Measurements from ENCODE around the gene SLC5A6. TPM values are rescaled to one million over a fixed set of nuclear protein-coding genes. Genes with fewer than 3 reads are reported as not detected.

SLC5A6 gene
- total RNA-seq, 2 experiments from 2014 or later, result 34.9 to 37.7 TPM

DNA sequence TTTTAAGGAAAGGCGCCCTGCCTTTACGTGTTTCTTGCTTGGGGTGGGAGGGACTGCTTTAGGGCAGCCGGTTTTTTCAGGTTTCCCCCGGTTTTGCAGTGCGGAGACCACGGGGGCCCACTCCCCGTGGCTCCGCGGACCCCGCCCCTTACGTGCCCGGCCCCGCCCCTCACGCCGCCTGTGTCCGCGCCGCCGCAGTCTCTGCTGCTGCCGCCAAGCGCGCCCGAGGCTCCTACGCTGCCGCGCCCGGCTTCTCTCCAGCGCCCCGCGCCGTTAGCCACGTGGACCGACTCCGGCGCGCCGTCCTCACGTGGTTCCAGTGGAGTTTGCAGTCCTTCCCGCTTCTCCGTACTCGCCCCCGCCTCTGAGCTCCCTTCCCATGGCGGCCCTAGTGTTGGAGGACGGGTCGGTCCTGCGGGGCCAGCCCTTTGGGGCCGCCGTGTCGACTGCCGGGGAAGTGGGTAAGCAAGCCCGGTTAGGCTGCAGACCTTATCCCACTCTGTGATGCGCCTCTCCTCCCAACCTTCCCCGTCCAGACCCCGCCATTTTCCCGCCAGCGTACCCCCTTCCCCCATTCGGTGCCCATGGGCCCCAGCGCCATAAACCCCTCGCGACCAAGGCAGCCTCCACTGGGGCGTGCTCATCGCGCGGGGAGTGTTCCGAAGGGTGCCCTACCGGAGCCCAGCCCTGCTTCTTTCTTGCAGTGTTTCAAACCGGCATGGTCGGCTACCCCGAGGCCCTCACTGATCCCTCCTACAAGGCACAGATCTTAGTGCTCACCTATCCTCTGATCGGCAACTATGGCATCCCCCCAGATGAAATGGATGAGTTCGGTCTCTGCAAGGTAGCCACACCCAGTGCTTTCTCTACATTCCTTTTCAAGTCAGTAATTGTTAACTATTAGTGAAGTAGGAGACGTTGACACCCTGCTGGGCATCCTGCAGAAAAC is 5.4 kb upstream of the SLC5A6 start, which contains the start of gene CAD:
TSS of gene CAD (plus strand) at position 197 of the 949 bp plus-strand sequence. CDS start at position 380, 183 bp downstream.
- ChIA-PET CTCF (interaction anchor here (1.1 kb wide), 1 partner anchor 62 kb away, joined by 4 read pairs; no protein-coding TSS in a partner anchor), POLR2A (interaction anchor here (1.5 to 3.8 kb wide), 5 partner anchors 8 to 136 kb away, joined by 3 to 10 read pairs (median 4); no protein-coding TSS in a partner anchor)
- intact Hi-C loops (cut with micrococcal nuclease), result loop anchor here (10.0 kb wide), 1 partner anchor 123 kb away; no protein-coding TSS in a partner anchor
- peak; percentile 94 for ATAC-seq
- Mint-ChIP-seq H3K9me3 (no peaks in the 10 kb centered on the region), H3K27me3 (no peaks in the 10 kb centered on the region), H3K4me1 (ENCODE audit: low read depth) (peaks cover 50% of the 10 kb centered on the region), H3K4me3 (peak within 1 kb of the TSS; percentile 93), H3K36me3 (ENCODE audit: low read depth) (peaks cover 65% of the 10 kb centered on the region), H3K27ac (peak within 1 kb of the TSS; percentile 88)
- DNase-seq, result peak; percentile 92
- TF ChIP-seq, protein P1, sequence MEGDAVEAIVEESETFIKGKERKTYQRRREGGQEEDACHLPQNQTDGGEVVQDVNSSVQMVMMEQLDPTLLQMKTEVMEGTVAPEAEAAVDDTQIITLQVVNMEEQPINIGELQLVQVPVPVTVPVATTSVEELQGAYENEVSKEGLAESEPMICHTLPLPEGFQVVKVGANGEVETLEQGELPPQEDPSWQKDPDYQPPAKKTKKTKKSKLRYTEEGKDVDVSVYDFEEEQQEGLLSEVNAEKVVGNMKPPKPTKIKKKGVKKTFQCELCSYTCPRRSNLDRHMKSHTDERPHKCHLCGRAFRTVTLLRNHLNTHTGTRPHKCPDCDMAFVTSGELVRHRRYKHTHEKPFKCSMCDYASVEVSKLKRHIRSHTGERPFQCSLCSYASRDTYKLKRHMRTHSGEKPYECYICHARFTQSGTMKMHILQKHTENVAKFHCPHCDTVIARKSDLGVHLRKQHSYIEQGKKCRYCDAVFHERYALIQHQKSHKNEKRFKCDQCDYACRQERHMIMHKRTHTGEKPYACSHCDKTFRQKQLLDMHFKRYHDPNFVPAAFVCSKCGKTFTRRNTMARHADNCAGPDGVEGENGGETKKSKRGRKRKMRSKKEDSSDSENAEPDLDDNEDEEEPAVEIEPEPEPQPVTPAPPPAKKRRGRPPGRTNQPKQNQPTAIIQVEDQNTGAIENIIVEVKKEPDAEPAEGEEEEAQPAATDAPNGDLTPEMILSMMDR (IDR thresholded peaks at IDR 0.05), result no peak

DNA sequence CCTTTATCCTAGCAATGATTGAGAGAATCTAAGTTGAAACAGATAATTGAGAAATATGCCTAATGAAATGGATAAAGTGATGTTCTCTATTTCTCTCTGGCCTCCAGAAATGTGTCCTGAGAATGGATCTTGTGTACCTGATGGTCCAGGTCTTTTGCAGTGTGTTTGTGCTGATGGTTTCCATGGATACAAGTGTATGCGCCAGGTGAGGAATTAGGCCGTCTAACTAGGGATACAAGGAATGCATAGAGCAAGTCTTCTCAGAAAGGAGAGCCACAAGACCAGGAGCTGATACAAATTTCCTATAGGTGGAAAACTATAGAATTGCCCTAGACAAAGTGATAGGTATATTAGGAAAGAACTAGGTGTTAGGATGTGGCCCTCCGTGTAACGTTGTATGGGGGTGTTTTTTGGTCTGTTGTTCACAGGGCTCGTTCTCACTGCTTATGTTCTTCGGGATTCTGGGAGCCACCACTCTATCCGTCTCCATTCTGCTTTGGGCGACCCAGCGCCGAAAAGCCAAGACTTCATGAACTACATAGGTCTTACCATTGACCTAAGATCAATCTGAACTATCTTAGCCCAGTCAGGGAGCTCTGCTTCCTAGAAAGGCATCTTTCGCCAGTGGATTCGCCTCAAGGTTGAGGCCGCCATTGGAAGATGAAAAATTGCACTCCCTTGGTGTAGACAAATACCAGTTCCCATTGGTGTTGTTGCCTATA is 4.5 kb upstream of the SLC5A6 start:
- POLR2A ChIA-PET, result interaction anchor here (1.5 to 3.8 kb wide), 4 partner anchors 9 to 135 kb away, joined by 3 to 10 read pairs (median 4); no protein-coding TSS in a partner anchor
- Mint-ChIP-seq H3K36me3 (ENCODE audit: low read depth) (peaks cover 59% of the 10 kb centered on the region), H3K9me3 (no peaks in the 10 kb centered on the region), H3K4me1 (ENCODE audit: low read depth) (peaks cover 50% of the 10 kb centered on the region), H3K27me3 (no peaks in the 10 kb centered on the region), H3K4me3 (peak overlapping the region; percentile 93), H3K27ac (peak overlapping the region; percentile 88)
- ATAC-seq (no peak), DNase-seq (no peak)
- TF ChIP-seq, protein P1 (IDR thresholded peaks at IDR 0.05), result no peak
- CTCF ChIA-PET, result interaction anchor here (1.1 kb wide), 1 partner anchor 63 kb away, joined by 4 read pairs; no protein-coding TSS in a partner anchor
- intact Hi-C loops (cut with micrococcal nuclease), result loop anchor here (10.0 kb wide), 1 partner anchor 122 kb away; no protein-coding TSS in a partner anchor

DNA sequence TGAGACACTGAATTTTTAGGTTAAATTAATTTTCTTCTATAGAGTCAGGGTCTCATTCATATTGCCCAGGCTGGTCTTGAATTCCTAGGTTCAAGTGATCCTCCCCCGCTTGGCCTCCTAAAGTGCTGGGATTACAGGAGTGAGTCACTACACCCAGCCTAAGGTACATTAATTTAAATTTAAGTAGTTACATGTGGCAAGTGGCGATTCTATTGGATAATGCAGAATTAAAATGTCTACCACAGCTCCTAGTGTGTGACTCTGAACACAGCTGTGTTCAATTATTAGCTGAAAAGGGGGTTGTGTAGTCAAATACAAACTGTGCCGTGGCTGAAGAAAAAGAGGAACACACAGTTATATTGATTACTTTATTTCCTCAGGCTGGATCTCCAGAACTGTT is 2.9 kb upstream of the SLC5A6 start:
- Mint-ChIP-seq H3K4me1 (ENCODE audit: low read depth) (peaks cover 45% of the 10 kb centered on the region), H3K4me3 (no peak overlapping the region), H3K9me3 (no peaks in the 10 kb centered on the region), H3K36me3 (ENCODE audit: low read depth) (peaks cover 49% of the 10 kb centered on the region), H3K27ac (no peak overlapping the region), H3K27me3 (no peaks in the 10 kb centered on the region)
- DNase-seq (no peak), ATAC-seq (no peak)
- POLR2A ChIA-PET, result interaction anchor here (0.8 to 1.2 kb wide), 2 partner anchors 33 to 164 kb away, joined by 3 read pairs; partner anchors contain the start of gene AGBL5
- CTCF ChIA-PET, result interaction anchor here (0.9 to 1.2 kb wide), 2 partner anchors 45 to 88 kb away, joined by 3 to 4 read pairs; no protein-coding TSS in a partner anchor
- TF ChIP-seq, protein P1 (IDR thresholded peaks at IDR 0.05), result no peak
- intact Hi-C loops (cut with micrococcal nuclease), result loop anchor here (10.0 kb wide), 1 partner anchor 120 kb away; no protein-coding TSS in a partner anchor

DNA sequence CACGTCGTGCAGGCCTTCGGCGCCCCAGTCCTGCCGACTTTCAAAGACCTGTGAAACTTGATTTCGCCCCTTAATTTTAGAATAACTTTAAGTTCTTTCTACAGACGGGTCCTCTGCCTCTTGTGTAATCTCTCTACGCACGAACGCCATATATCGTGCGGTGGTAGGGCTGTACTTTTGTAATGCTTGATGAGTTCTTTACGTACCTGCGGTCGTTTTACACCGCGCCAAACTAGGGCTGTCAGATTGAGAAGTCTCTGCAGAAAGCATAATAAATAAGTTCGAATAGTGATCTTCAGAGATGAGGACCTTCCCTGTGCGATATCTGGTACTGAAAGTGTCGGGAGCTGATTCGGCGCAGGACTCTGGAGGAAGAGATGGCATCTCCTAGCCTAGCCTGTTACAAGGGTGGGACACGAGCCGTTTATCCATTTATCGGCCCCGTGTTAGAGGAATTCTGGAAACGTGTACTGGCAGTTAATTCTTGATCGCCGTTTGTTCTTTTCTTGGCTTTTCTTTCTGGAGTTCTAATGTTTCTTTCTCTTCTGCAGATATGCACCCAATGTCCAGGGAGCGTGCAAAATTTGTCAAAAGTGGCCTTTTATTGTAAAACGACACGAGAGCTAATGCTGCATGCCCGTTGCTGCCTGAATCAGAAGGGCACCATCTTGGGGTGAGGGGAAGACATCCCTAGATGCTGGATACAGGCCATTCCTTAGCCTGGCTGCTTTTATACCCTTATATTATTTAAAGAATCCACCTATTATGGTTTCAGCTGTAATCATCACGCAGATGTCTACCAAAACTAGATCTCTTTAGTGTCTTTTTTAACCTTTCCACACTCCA is 781 bp upstream of the SLC5A6 start:
- CTCF ChIA-PET, result interaction anchor here (0.8 to 1.2 kb wide), 4 partner anchors 36 to 116 kb away, joined by 3 to 4 read pairs (median 3); partner anchors contain the start of gene ABHD1
- Mint-ChIP-seq H3K36me3 (ENCODE audit: low read depth) (peaks cover 43% of the 10 kb centered on the region), H3K27ac (peak overlapping the region; percentile 99), H3K9me3 (no peaks in the 10 kb centered on the region), H3K4me1 (ENCODE audit: low read depth) (peaks cover 40% of the 10 kb centered on the region), H3K4me3 (peak overlapping the region; percentile 91), H3K27me3 (no peaks in the 10 kb centered on the region)
- intact Hi-C loops (cut with micrococcal nuclease), result loop anchor here (10.0 kb wide), 1 partner anchor 118 kb away; no protein-coding TSS in a partner anchor
- peak; percentile 66 for DNase-seq
- TF ChIP-seq, protein P1 (IDR thresholded peaks at IDR 0.05), result no peak
- ATAC-seq, result peak; percentile 11
- POLR2A ChIA-PET, result interaction anchor here (0.8 to 1.7 kb wide), 11 partner anchors 10 to 158 kb away, joined by 3 to 5 read pairs (median 3); no protein-coding TSS in a partner anchor
